Stimulated activated CD8-positive, alpha-beta memory T cell treated with anti-CD3 and anti-CD28 coated beads, Interleukin-7, amount 100 ng/mL, for 1 hour (primary cell): ENCODE data around the gene ZNF135.

Experiments
- DNase-seq, 2 donors: peaks; one replicate each; pipeline ENCODE4 v3.0.0-alpha.2; 2020; ENCODE audit warnings: low read depth in 2 of 2

ZNF135 gene

GRCh38 chr19:58046856-58047255 is 12.2 kb upstream of the ZNF135 start:
- DNase-seq = no peak

- DNase-seq = no peak
These were observed 11.4 kb upstream of the ZNF135 start for GRCh38 chr19:58047672-58048071.

DNA sequence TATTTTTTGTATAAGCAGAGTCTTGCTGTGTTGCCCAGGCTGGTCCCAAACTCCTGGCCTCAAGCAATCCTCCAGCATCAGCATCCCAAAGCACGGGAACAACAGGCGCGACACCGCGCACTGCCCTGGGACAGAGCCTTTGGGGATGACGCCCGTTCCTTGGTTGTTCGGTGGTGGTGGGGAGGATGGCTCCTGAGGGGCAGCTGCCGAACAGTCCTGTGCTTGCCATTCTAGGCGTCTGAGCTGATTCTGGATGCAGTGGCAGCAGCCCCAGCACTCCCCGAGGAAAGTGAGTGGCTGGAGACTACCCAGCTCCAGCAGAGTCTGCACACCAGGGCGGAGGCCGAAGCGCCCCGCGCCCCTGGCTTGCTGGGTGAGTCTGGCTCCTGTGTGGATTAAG is 6.8 kb upstream of the ZNF135 start:
- DNase-seq = no peak

DNA sequence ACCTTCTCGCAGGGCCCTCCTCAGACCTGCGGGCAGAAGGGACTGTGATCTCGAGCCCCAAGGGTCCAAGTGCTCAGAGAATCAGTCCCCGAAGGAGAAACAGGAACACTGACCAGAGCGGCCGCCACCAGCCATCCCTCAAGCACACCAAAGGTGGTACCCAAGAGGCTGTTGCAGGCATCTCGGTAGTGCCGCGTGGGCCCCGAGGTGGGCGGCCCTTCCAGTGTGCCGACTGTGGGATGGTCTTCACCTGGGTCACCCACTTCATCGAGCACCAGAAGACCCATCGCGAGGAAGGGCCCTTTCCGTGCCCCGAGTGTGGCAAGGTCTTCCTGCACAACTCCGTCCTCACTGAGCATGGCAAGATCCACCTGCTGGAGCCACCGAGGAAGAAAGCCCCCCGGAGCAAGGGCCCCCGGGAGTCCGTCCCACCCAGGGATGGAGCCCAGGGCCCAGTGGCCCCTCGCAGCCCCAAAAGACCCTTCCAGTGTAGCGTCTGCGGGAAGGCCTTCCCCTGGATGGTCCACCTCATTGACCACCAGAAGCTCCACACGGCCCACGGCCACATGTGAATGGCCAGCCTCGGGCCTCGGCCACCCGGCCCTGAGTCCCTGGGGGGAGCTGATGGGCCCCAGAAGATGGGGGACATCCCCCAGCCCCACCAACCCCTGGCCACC is 5.5 kb upstream of the ZNF135 start:
- DNase-seq = no peak

DNA sequence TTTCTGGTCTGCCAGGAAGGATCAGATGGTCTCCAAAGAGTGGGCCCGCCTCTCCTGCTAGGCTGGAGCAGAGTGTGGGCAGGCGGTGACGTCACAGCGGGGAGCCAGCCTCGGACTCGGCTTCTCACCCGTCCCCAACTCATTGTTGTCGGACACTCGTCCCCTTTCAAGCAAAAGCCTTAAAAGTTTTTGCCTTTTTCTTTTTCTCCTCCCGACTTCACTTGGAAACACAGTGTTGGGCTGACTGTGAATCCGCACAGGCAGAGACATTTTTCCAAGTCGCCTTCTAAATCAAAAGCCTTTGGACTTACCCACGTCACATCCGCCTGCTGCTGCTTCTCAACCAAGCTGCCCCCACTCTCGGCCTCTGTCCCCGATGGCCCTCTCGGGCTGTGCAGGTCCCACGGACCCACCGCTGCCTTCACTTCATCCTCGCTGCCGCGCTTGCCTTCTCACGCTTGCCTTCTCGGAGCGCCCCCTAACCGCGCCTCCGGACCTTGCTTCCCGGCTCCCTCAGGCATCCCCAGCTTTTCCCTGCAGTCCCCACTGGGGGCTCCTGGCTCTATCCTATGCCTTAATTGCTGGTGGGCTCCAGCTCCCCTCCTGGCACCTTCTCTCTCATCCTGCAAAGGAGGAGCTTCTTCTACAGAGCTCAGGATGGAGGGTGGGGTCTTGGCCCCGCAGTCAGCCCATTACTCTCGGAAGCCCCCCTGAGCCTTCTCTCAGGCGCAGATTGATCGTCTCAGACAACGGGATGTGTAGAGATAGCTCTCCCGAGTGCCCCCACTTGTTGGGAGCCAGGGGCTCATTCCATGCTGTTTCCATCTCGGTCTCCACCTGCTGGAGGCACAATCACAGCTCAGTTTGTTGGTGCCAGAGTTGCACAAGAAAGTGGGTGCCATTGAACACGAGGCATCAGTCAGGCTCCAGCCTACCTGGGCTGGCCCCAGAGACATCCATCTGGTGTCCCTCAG is 3.9 kb upstream of the ZNF135 start:
- no peak for DNase-seq

DNA sequence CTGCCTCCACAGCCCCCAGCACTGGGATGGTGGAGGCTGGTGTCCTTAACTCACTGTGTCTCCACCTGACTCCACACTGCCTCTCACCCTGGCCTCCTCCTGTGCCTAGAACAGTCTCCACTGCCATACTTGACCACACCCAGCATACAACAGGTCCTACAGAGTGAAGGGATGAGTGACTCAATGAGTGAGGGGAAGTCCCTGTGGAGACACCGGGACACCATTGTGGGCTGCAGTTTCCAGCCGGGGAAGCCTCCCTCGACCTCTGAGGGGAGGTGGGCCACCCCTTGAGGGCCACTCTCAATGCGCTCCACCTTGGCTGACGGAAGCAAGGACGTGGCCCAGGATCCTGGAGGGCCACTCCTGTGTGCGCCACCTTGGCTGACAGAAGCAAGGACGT is 2.8 kb upstream of the ZNF135 start:
- no peak for DNase-seq

GRCh38 chr19:58056861-58057260 is 2.2 kb upstream of the ZNF135 start:
- no peak for DNase-seq

DNA sequence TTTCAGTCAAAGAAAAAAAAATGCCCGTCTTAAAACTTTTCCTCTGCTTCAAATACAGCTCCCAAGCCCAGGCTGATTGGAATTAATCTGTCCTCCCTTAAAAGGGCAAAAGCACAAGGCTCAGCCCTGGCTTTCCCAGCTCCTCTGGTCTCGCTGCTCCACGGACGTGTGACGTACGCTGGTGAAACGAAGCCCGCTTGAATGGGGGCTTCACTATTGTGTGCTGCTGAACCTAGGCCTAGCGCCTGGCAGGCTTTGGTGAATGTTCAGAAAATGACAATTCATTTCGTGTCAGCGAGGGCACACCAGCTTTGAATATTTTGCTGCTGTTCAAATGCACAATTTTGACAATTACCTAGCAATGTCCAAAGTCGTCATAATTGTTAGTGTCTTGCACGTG is 615 bp upstream of the ZNF135 start:
- no peak for DNase-seq

- no peak for DNase-seq
These were observed 593 bp downstream of the ZNF135 start for GRCh38 chr19:58059671-58060078.

DNA sequence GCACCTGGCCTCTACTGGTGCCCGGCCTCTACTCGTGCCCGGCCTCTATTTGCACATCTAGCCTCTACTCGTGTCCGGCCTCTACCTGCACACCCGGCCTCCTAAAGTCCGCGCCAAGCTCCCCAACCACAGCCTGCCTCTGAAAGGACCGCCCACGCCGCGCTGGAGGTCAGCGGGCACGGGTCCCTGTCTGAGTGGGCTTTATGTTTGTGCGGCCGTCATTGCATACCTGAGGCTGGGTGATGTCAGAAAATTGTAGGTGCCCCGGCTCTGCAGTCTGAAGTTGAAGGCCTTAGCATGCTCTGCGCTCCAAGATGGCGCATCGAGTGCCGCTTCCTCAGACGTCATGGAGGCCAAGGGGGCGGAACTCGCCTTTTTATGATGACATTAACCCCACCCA is 1.1 kb downstream of the ZNF135 start:
- DNase-seq = no peak

GRCh38 chr19:58063712-58064111 is 4.6 kb downstream of the ZNF135 start:
- no peak for DNase-seq

GRCh38 chr19:58067240-58067912 is 8.3 kb downstream of the ZNF135 start:
- DNase-seq = no peak

GRCh38 chr19:58079792-58080191 is 20.7 kb downstream of the ZNF135 start:
- no peak for DNase-seq

DNA sequence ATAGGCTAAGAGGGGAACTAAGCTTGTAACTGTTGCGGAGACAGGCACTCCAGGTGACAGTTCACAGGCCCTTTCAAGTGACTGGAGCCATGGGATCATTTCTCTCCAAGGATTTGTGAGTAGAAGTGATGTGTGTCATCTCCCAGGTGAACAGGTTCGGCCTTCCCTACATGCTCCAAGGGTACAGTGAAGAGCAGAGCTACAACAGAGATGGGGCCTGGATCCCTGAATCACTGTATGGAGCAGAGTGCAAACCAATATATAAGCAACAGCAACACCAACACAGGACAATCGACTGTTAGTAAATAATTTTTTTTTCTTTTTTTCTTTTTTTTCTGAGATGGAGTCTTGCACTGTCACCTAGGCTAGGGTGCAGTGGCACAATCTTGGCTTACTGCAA is 23.9 kb downstream of the ZNF135 start:
- no peak for DNase-seq

- DNase-seq = no peak
These were observed 25.7 kb downstream of the ZNF135 start for GRCh38 chr19:58084596-58085347.

DNA sequence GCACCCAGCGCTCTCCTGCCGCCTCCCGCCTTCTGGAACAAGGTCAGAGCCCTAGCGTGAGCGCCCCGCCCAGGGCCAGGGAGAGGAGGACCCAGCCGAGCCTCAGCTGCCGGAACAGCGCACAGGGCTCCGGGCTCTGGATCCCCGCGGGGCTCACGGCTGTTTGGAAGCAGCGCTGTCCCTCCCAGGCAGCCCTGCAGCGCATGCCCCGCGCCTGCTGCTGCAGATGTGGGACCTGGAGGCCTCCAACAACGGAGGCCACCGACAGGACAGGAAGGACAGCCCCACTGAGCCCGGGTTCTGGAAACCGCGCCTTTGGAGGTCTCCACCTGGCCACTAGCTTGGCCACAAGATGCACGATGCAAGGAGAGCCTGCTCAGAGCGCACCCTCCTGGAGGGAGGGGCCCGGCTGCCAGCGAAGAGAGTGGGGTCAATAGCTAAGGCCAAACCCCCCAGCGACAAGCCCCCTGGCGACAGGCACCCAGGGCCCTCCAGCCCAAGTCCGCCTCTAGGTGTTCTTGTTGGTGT is 26.3 kb downstream of the ZNF135 start:
- no peak for DNase-seq

GRCh38 chr19:58086825-58087710 is 28.0 kb downstream of the ZNF135 start:
- no peak for DNase-seq

DNA sequence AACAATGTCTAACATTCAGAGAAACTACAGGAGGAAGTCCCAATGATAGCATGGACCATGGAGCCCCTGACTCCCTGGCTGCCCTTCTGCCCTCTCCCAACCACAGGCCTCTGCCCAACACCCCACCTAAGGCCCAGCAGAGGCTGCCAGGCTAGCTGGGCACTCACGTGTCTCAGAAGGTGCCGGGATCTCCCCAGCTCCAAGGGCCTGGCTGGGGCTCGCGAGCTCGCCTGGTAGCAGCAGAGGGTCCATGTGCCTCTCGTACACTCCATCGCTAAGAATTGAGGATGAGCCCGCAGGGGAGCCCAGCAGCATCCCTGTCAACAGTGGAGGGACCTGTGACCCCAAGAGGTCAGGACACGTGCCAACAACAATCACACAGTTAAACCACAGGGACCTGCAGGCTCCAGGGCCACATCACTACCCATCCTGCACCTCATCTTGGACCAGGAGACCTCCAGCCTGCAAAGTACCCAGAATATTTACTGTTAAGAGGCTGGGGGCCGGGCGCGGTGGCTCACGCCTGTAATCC is 29.5 kb downstream of the ZNF135 start:
- DNase-seq = no peak

- no peak for DNase-seq
These were observed 30.8 kb downstream of the ZNF135 start for GRCh38 chr19:58089846-58090245.
